GM21529 (cell line): ENCODE results near the gene RMRP.
"Not testable (repeated sequence)": the region's sequence is repeated elsewhere in the genome, so short reads cannot be mapped to it uniquely, and the experiment has no call there.

ENCODE experiments used
- ATAC-seq: cut with Tn5 transposase; IDR thresholded peaks from one replicate; pipeline ENCODE4 v1.9.1; 2021; ENCODE audit not compliant: unreplicated experiment

Gene RMRP

DNA sequence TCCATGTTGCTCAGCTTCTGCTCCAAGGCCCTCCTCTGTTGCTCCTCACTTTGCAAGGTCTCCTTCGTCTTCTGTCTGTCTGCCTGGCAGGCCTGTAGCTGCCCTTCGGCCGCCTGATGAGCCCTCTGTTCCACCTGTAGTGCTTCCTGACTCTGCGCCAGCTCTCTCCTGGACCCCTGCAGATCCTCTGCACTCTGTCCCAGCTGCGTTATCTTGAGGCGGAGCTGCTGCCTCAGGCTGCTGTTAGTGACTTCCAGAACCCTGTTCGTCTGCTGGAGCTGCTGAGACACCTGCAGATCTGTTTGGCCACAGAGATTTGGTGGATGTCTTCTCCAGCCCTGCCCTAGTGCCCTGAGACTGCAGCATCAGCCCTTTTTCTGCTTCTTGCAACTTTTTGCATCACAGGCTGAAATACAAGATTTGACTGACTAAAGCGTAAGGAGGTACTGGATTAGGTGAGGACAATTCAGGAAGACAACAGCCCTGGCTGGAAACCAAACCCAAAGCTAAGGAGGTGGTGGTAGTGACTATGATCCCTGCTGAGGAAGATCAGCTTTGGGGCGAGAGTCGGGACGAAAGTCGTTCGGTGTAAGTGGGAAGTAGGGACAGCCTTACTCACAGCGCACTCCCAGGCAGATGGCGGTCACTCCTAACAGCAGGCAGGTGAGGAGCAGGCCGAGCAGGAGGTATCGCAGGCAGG is 41.7 kb downstream of the RMRP start:
- no peak for ATAC-seq

DNA sequence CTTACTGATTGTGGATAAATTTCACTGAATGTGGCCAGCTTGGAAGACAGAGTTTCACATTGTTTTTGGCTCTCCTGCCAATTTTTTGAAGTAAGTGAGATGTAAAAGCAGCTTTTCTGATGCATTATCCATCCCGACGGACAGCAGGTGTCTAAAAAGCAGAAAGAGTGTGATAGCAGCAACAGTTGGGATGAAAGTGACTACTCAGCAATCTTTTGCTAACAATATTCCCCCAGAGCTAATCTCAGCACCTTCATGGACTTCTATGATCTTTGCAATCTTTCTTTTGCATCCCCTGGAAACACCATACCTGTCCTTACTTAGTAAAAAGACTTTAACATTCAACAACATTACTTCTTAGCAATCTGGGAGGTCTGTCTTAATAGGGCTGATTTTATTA is 45.0 kb downstream of the RMRP start:
- ATAC-seq, result no peak

DNA sequence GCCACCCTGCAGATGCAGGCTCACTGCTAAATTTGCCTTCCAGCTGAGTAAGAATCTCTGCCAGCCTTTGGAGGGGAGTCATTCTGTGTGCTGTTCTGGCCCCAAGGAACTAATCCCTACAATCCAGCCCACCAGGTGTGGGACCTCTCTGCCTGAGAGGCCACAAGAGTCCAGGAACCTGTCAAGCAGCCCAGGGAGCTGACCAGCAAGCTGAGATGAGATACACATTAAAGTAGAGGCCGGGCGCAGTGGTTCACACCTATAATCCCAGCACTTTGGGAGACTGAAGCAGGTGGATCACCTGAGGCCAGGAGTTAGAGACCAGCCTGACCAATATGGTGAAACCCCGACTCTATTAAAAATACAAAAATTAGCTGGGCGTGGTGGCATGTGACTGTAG is 45.8 kb downstream of the RMRP start:
- ATAC-seq, result not testable (repeated sequence)

DNA sequence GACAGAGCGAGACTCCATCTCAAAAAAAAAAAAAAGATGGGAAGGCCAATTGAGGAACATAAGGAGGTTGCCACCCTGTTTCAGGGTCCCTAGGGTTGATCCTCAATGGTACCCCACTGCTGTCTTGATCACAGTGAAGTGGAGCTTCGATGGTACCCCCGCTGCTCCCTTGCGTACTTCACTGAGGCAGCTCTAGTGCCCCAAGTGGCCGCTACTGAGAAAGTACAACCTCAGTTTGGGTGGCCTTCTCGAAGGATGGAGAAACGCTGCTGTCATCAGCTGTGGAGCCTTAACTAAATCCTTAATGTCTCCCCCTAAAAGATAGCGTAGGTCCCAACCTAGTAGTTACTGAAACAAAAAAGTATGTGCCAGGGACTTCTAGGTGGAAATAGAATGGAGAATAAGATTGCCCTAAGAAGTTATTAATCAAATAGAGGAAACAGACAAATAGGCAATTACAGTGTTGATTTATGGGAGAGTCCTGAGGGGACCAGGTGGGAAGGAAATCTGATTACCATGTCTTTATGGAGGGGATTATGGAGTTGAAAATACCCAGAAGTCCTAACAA is 46.5 kb downstream of the RMRP start:
- peak; percentile 58 for ATAC-seq

DNA sequence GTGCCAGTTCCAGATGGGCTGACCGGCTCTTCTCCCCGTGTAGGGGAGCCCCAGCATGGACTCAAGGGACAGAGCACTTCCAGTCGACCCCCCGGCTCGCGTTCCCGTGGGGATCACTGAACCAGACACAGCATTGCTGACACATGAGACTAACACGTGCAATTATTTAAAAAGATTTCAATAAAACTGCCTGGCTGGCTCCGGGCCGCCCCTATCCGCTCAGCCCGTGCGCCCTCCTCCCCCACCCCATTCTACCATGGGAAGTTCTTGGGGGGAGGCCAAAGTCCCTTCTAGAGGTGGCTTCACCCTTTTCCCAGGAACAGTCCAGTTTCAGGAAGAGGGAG is 48.0 kb downstream of the RMRP start:
- no peak for ATAC-seq

DNA sequence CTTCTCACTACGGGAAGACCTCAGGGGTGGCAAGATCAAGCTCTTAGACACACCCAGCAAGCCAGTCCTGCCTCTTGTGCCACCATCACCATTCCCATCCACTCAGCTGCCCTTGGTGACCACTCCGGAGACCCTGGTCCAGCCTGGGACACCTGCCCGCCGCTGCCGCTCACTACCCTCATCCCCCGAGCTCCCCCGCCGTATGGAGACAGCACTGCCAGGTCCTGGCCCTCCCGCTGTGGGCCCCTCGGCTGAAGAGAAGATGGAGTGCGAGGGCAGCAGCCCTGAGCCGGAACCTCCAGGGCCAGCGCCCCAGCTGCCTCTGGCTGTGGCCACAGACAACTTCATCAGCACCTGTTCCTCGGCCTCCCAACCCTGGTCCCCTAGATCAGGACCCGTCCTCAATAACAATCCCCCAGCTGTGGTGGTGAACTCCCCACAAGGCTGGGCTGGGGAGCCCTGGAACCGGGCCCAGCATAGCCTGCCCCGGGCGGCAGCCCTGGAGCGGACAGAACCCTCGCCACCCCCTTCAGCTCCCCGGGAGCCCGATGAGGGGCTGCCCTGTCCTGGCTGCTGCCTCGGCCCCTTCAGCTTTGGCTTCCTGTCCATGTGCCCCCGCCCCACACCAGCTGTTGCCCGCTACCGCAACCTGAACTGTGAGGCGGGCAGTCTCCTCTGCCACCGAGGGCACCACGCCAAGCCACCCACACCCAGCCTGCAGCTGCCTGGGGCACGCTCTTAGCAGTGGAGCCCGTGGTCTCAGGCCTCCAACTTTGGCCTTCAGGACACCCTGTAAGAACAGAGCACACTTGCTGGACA is 48.6 kb downstream of the RMRP start:
- ATAC-seq, result no peak

DNA sequence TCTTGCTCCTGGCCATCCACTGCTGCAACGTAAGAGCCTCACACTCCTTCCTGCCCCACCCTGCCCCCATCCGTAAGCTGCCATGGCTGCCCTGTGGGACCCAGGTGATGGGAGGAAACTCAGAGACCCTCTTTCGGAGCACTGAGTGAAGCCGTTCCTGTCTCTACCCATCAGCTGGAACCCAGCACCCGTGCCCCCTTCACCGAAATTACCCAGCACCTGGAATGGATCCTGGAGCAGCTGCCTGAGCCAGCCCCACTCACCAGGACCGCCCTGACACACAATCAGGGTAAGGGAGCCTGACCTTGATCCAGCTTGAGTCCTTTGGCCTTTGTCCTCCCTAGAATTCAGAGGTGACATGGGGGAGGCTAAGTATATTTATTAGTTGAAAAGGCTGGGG is 49.6 kb downstream of the RMRP start:
- ATAC-seq, result no peak
